ENCODE data around the gene HSD11B1.

DNA sequence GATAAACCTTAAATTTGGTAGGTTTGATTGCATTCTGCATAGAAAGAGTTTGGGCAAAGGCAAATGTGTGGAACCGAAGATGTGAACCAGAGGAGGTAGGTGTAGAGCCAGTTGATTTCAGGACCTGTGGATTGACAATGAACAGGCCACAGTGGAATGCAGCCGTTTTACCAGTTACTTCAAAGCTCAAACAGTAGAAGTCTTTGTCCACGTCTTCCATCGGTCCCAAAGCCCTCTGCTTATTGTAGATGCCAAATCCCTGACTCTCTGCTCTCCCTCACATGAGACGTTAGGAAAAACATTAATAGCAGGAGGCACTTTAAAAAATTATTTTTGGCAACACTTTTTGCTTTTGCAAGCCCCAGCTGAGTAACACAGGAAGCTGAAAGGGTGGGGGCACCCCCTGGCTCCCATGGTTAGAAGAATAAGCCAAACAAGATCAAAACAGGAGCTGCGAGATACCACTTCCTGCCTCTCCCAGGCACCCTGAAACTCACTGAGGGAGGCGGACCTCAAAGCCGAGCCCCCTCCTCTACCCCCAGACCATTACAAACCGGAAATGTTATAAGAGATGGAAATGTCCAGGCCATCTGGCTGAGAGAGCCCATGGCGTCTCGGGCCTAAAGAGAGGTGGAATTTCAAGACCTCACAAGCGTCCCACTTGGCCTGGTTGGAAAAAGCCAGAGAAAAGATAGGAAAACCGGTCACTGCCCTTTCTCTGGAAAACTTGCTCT is 64.7 kb downstream of the HSD11B1 start:
- no peak for TF ChIP-seq POLR2AphosphoS5 (IDR thresholded peaks at IDR 0.05; ENCODE audit: low read depth, low read length)
- no peak for TF ChIP-seq POLR2A (IDR thresholded peaks at IDR 0.05; ENCODE audit: borderline replicate concordance, extremely low read depth, insufficient read depth, insufficient read length)
- TF ChIP-seq, protein P1, sequence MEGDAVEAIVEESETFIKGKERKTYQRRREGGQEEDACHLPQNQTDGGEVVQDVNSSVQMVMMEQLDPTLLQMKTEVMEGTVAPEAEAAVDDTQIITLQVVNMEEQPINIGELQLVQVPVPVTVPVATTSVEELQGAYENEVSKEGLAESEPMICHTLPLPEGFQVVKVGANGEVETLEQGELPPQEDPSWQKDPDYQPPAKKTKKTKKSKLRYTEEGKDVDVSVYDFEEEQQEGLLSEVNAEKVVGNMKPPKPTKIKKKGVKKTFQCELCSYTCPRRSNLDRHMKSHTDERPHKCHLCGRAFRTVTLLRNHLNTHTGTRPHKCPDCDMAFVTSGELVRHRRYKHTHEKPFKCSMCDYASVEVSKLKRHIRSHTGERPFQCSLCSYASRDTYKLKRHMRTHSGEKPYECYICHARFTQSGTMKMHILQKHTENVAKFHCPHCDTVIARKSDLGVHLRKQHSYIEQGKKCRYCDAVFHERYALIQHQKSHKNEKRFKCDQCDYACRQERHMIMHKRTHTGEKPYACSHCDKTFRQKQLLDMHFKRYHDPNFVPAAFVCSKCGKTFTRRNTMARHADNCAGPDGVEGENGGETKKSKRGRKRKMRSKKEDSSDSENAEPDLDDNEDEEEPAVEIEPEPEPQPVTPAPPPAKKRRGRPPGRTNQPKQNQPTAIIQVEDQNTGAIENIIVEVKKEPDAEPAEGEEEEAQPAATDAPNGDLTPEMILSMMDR (IDR thresholded peaks at IDR 0.05 in 2 of 3, conservative IDR thresholded peaks at IDR 0.05 in 1 of 3; ENCODE audit: borderline replicate concordance in 1 of 3, insufficient read depth in 1 of 3, low read depth in 2 of 3, low read length in 2 of 3), result no peak
- TF ChIP-seq ZBTB33 (IDR thresholded peaks at IDR 0.05; ENCODE audit: extremely low read depth, insufficient replicate concordance, low read length), result no peak
- TF ChIP-seq CEBPB (IDR thresholded peaks at IDR 0.05; ENCODE audit: low read depth), result no peak
- no peak for TF ChIP-seq YY1 (IDR thresholded peaks at IDR 0.05; ENCODE audit: extremely low read depth, insufficient replicate concordance, low read depth, low read length)
- no peak for TF ChIP-seq EGR1 (IDR thresholded peaks at IDR 0.05; ENCODE audit: low read depth)
- TF ChIP-seq JUND (IDR thresholded peaks at IDR 0.05), result no peak
- TF ChIP-seq RAD21 (IDR thresholded peaks at IDR 0.05; ENCODE audit: low read depth), result no peak
- TF ChIP-seq SRF (IDR thresholded peaks at IDR 0.05; ENCODE audit: low read depth), result no peak
- no peak for TF ChIP-seq SP1 (IDR thresholded peaks at IDR 0.05; ENCODE audit: low read depth)
- TF ChIP-seq EZH2phosphoT487 (IDR thresholded peaks at IDR 0.05; ENCODE audit: borderline replicate concordance), result no peak
